Vagina (tissue), 2 donors: ENCODE data around the gene DGLUCY. TPM values are rescaled to one million over a fixed set of nuclear protein-coding genes. Genes with fewer than 3 reads are reported as not detected.
A peak's percentile ranks its signal among the peaks of the same experiment; 100 is the strongest.
"Not testable (repeated sequence)": the region's sequence is repeated elsewhere in the genome, so short reads cannot be mapped to it uniquely, and the experiment has no call there.

Experiments
- DNase-seq, 2 donors: peaks; one replicate each; pipeline ENCODE4 v3.0.0-alpha.2; 2017; ENCODE audit errors: extremely low spot score in 2 of 2
- H3K27ac ChIP-seq: fragments of 200-600 bp; sonication (generic); one replicate; pipeline ENCODE4 v1.5.1; 2019
- H3K27me3 ChIP-seq: fragments of 200-600 bp; sonication (generic); one replicate; pipeline ENCODE4 v1.5.1; 2019
- H3K36me3 ChIP-seq, 2 donors: fragments of 200-600 bp; sonication (generic); one replicate each; pipeline ENCODE4 v1.5.1; 2017 to 2019
- H3K4me1 ChIP-seq: fragments of 200-600 bp; sonication (generic); one replicate; pipeline ENCODE4 v1.5.1; 2019
- H3K4me3 ChIP-seq, 2 donors: fragments of 200-600 bp; sonication (generic); 1 replicate in 1 of 2; 2 replicates in 1 of 2; pipeline ENCODE4 v1.5.1; 2016 to 2019
- H3K9me3 ChIP-seq: fragments of 200-600 bp; sonication (generic); one replicate; pipeline ENCODE4 v1.5.1; 2019
- POLR2A ChIP-seq, 2 donors: fragments of 450-650 bp; IDR thresholded peaks; one replicate each; pipeline ENCODE4 v1.6.1; 2017; ENCODE audit warnings: antibody characterized with exemption in 2 of 2, mild to moderate bottlenecking in 2 of 2, moderate library complexity in 2 of 2
- POLR2AphosphoS5 ChIP-seq, 2 donors: sonication (generic); formaldehyde crosslinking; IDR thresholded peaks; one replicate each; pipeline ENCODE4 v1.9.0; 2017; ENCODE audit warnings: antibody characterized with exemption in 2 of 2, mild to moderate bottlenecking in 2 of 2, low read depth in 1 of 2; ENCODE audit not compliant: insufficient read depth in 1 of 2
- intact Hi-C: fragments of 100-400 bp; cut with DNase I; formaldehyde crosslinking; loops from one replicate; pipeline ENCODE4 v1.15.1; 2023
- total RNA-seq: library from RNA; depleted of rRNA; stranded (reverse); fragments of >200 nt; gene quantifications from one replicate; pipeline ENCODE4 v1.2.3, GENCODE V29; 2016
- TF ChIP-seq, protein P1 (sequence below), 3 experiments: fragments of 450-650 bp in 2 of 3; fragments of 200-600 bp in 1 of 3; sonication (generic) in 1 of 3; IDR thresholded peaks; one replicate each; pipeline ENCODE4 v1.5.1; 2017 to 2019; ENCODE audit warnings: antibody characterized with exemption in 3 of 3, mild to moderate bottlenecking in 2 of 3, moderate library complexity in 2 of 3

The DGLUCY gene
- total RNA-seq, 1 donor from 2014 or later = 57.0 TPM

DNA sequence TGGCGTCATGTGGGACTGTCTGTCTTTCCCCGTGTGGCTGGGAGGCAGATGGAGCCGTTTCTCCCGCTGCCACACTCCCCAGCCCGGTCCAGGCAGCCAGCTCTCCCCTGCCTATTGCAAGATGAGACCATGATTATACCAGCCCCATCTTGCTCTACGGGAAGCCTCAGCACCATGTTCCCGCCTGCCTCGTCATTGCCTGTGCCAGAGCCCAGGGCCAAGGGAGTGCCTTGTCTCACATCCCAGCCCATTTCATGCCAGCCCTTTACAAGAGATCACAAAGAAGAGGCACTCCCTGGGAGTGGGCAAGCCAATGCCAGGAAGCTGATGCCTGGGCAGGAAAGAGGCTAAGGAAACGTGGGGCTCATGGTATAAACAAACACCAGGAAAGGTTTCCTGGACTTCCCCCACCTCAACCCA lies 106.7 kb downstream of the DGLUCY start:
- peak; percentile 52 to 70 for TF ChIP-seq POLR2AphosphoS5 (IDR thresholded peaks at IDR 0.05; ENCODE audit: insufficient read depth in 1 of 2, low read depth in 1 of 2)
- TF ChIP-seq, protein P1, sequence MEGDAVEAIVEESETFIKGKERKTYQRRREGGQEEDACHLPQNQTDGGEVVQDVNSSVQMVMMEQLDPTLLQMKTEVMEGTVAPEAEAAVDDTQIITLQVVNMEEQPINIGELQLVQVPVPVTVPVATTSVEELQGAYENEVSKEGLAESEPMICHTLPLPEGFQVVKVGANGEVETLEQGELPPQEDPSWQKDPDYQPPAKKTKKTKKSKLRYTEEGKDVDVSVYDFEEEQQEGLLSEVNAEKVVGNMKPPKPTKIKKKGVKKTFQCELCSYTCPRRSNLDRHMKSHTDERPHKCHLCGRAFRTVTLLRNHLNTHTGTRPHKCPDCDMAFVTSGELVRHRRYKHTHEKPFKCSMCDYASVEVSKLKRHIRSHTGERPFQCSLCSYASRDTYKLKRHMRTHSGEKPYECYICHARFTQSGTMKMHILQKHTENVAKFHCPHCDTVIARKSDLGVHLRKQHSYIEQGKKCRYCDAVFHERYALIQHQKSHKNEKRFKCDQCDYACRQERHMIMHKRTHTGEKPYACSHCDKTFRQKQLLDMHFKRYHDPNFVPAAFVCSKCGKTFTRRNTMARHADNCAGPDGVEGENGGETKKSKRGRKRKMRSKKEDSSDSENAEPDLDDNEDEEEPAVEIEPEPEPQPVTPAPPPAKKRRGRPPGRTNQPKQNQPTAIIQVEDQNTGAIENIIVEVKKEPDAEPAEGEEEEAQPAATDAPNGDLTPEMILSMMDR (IDR thresholded peaks at IDR 0.05) = no peak
- DNase-seq = no peak
- H3K4me1 ChIP-seq = peaks cover 19% of the 10 kb centered on the region
- peak overlapping the region; percentile 65 for H3K27ac ChIP-seq
- intact Hi-C loops = no loop called here
- no peak overlapping the region for H3K4me3 ChIP-seq
- H3K36me3 ChIP-seq = peaks cover 0 to 26% of the 10 kb centered on the region in 2 donors
- H3K9me3 ChIP-seq = no peaks in the 10 kb centered on the region
- H3K27me3 ChIP-seq = no peaks in the 10 kb centered on the region

- Histone ChIP-seq H3K27me3 (no peaks in the 10 kb centered on the region), H3K9me3 (no peaks in the 10 kb centered on the region), H3K36me3 (peaks cover 0 to 20% of the 10 kb centered on the region in 2 donors), H3K4me1 (peaks cover 19% of the 10 kb centered on the region), H3K4me3 (no peak overlapping the region), H3K27ac (no peak overlapping the region)
- DNase-seq = no peak
- TF ChIP-seq, protein P1 (IDR thresholded peaks at IDR 0.05) = no peak
- TF ChIP-seq POLR2A (IDR thresholded peaks at IDR 0.05) = no peak
- intact Hi-C loops = no loop called here
These were observed 107.4 kb downstream of the DGLUCY start for GRCh38 chr14:91221270-91221669.

GRCh38 chr14:91223028-91223783 lies 109.3 kb downstream of the DGLUCY start:
- peaks cover 19% of the 10 kb centered on the region for H3K4me1 ChIP-seq
- no peak for DNase-seq
- intact Hi-C loops = no loop called here
- H3K27ac ChIP-seq = no peak overlapping the region
- no peaks in the 10 kb centered on the region for H3K9me3 ChIP-seq
- peaks cover 0 to 10% of the 10 kb centered on the region in 2 donors for H3K36me3 ChIP-seq
- H3K27me3 ChIP-seq = no peaks in the 10 kb centered on the region
- TF ChIP-seq, protein P1 (IDR thresholded peaks at IDR 0.05) = no peak
- no peak for TF ChIP-seq POLR2AphosphoS5 (IDR thresholded peaks at IDR 0.05; ENCODE audit: insufficient read depth in 1 of 2, low read depth in 1 of 2)
- TF ChIP-seq POLR2A (IDR thresholded peaks at IDR 0.05) = no peak
- H3K4me3 ChIP-seq = no peak overlapping the region

DNA sequence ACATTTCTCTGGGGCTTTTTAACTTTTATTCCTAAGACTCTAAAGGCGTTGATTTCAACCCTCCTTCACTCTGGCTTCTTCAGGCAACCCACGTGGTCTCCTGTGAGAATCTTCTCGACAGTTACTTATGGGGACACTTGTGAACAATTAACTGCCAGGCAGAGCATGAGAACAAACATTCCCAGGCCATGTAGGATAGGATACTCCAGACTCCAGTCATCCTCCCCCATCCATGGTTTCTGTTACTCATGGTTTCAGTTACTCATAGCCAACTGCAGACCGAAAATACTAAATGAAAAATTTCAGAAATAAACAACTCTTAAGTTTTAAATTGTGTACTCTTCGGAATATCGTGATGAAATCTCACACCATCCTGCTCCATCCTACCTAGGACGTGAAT lies 111.2 kb downstream of the DGLUCY start:
- Histone ChIP-seq H3K4me3 (no peak overlapping the region), H3K36me3 (peaks cover 0 to 10% of the 10 kb centered on the region in 2 donors), H3K9me3 (no peaks in the 10 kb centered on the region), H3K27me3 (no peaks in the 10 kb centered on the region), H3K4me1 (peaks cover 10% of the 10 kb centered on the region), H3K27ac (no peak overlapping the region)
- DNase-seq = no peak
- TF ChIP-seq, protein P1 (IDR thresholded peaks at IDR 0.05) = no peak
- TF ChIP-seq POLR2AphosphoS5 (IDR thresholded peaks at IDR 0.05; ENCODE audit: insufficient read depth in 1 of 2, low read depth in 1 of 2) (no peak), POLR2A (IDR thresholded peaks at IDR 0.05) (no peak)
- intact Hi-C loops = no loop called here

- H3K9me3 ChIP-seq, H3K27me3 ChIP-seq, H3K27ac ChIP-seq, DNase-seq, intact Hi-C loops, H3K36me3 ChIP-seq, H3K4me1 ChIP-seq, H3K4me3 ChIP-seq: not testable (repeated sequence)
These were observed 112.5 kb downstream of the DGLUCY start for GRCh38 chr14:91226360-91226759.
